IMR-90 (cell line): ENCODE measurements around the gene TFRC. TPM values are rescaled to one million over a fixed set of nuclear protein-coding genes. Genes with fewer than 3 reads are reported as not detected.

Source experiments
- ATAC-seq: fragments of 200-7000 bp; cut with Tn5 transposase; 2 replicates; pipeline ENCODE4 v1.9.1; 2020; ENCODE audit warnings: low read depth, mild to moderate bottlenecking, moderate library complexity
- BruUV-seq: library from RNA; stranded (reverse); fragments of 400-500 nt; replicated peaks from 2 replicates; lab custom pipeline; 2021; lab: Mats Ljungman, UMichigan
- CTCF ChIA-PET: fragments of 300-600 bp; formaldehyde crosslinking; extraction: SDS; loops from one replicate; lab custom pipeline; 2021; ENCODE audit warnings: antibody characterized with exemption; lab: Yijun Ruan, JAX
- POLR2A ChIA-PET: fragments of 300-600 bp; sonication (Branson Sonifier 250); formaldehyde crosslinking; loops from one replicate; lab custom pipeline; 2022; ENCODE audit warnings: antibody characterized with exemption; ENCODE audit not compliant: unreplicated experiment; lab: Charles Lee
- DNase-seq: peaks from one replicate; pipeline ENCODE4 v3.0.0; 2013
- H2AFZ ChIP-seq: replicated peaks from 2 replicates; pipeline ENCODE3; 2013; ENCODE audit warnings: low read length, mild to moderate bottlenecking; ENCODE audit not compliant: poor library complexity
- H2AK5ac ChIP-seq: 2 replicates; pipeline ENCODE4 v1.6.1; 2013; ENCODE audit warnings: low read depth, low read length, inconsistent platforms
- H2AK9ac ChIP-seq: replicated peaks from 2 replicates; pipeline ENCODE3; 2013; ENCODE audit warnings: mild to moderate bottlenecking, low read depth, low read length, moderate library complexity; ENCODE audit not compliant: poor library complexity
- H2BK120ac ChIP-seq: 2 replicates; pipeline ENCODE4 v1.6.1; 2013; ENCODE audit warnings: low read depth, low read length, inconsistent platforms
- H2BK15ac ChIP-seq: 3 replicates; pipeline ENCODE4 v1.6.1; 2013; ENCODE audit warnings: low read depth, low read length, inconsistent platforms
- H2BK20ac ChIP-seq: 2 replicates; pipeline ENCODE4 v1.6.1; 2013; ENCODE audit warnings: low read depth, mild to moderate bottlenecking, inconsistent platforms, low read length, moderate library complexity
- H2BK5ac ChIP-seq: 2 replicates; pipeline ENCODE4 v1.6.1; 2013; ENCODE audit warnings: mild to moderate bottlenecking, low read depth, low read length, inconsistent platforms; ENCODE audit not compliant: poor library complexity, severe bottlenecking
- H3K14ac ChIP-seq: replicated peaks from 2 replicates; pipeline ENCODE4 v1.6.1; 2013; ENCODE audit warnings: low read depth, low read length, inconsistent platforms
- H3K18ac ChIP-seq: 2 replicates; pipeline ENCODE4 v1.6.1; 2013; ENCODE audit warnings: low read depth, low read length, control low read depth
- H3K23ac ChIP-seq: 2 replicates; pipeline ENCODE4 v1.6.1; 2013; ENCODE audit warnings: low read depth, low read length, inconsistent platforms
- H3K27ac ChIP-seq: 2 replicates; pipeline ENCODE4 v1.5.1; 2013; ENCODE audit warnings: mild to moderate bottlenecking, control low read depth, low read length; ENCODE audit not compliant: insufficient read depth
- H3K27me3 ChIP-seq: 2 replicates; pipeline ENCODE4 v1.6.1; 2013; ENCODE audit warnings: low read length; ENCODE audit not compliant: control insufficient read depth, insufficient read depth
- H3K36me3 ChIP-seq: 2 replicates; pipeline ENCODE4 v1.6.1; 2013; ENCODE audit warnings: low read length, mixed read lengths; ENCODE audit not compliant: control insufficient read depth, insufficient read depth
- H3K4ac ChIP-seq: 2 replicates; pipeline ENCODE4 v1.6.1; 2013; ENCODE audit warnings: low read depth, low read length, inconsistent platforms
- H3K4me1 ChIP-seq: 2 replicates; pipeline ENCODE4 v1.6.1; 2013; ENCODE audit warnings: low read length, mixed read lengths; ENCODE audit not compliant: control insufficient read depth, insufficient read depth
- H3K4me2 ChIP-seq: 2 replicates; pipeline ENCODE4 v1.6.1; 2013; ENCODE audit warnings: low read depth, mild to moderate bottlenecking, control low read depth, low read length, moderate library complexity
- H3K4me3 ChIP-seq: 2 replicates; pipeline ENCODE4 v1.5.1; 2013; ENCODE audit warnings: low read depth, mild to moderate bottlenecking, control low read depth, low read length, moderate library complexity; ENCODE audit not compliant: insufficient read depth
- H3K56ac ChIP-seq: 2 replicates; pipeline ENCODE4 v1.6.1; 2013; ENCODE audit warnings: low read length, inconsistent platforms; ENCODE audit not compliant: insufficient read depth; ENCODE audit errors: extremely low read depth
- H3K79me1 ChIP-seq, 2 experiments: 2 replicates each; pipeline ENCODE4 v1.6.1; 2013; ENCODE audit warnings: low read length in 2 of 2, inconsistent platforms in 1 of 2, low read depth in 1 of 2
- H3K9ac ChIP-seq: 2 replicates; pipeline ENCODE4 v1.6.1; 2013; ENCODE audit warnings: low read depth, low read length, control low read depth
- H3K9me1 ChIP-seq: 2 replicates; pipeline ENCODE4 v1.6.1; 2013; ENCODE audit warnings: low read length, inconsistent platforms; ENCODE audit not compliant: insufficient read depth
- H3K9me3 ChIP-seq: 2 replicates; pipeline ENCODE4 v1.6.1; 2013; ENCODE audit warnings: low read length; ENCODE audit not compliant: control insufficient read depth, insufficient read depth
- H4K20me1 ChIP-seq: 2 replicates; pipeline ENCODE4 v1.6.1; 2013; ENCODE audit warnings: low read length, inconsistent platforms; ENCODE audit not compliant: insufficient read depth
- H4K5ac ChIP-seq: 2 replicates; pipeline ENCODE4 v1.6.1; 2013; ENCODE audit warnings: mild to moderate bottlenecking, low read depth, low read length, control low read depth
- H4K8ac ChIP-seq, 2 experiments: 2 replicates each; pipeline ENCODE4 v1.6.1; 2013; ENCODE audit warnings: low read depth in 2 of 2, low read length in 2 of 2, control low read depth in 1 of 2, inconsistent platforms in 1 of 2
- H4K91ac ChIP-seq: 2 replicates; pipeline ENCODE4 v1.6.1; 2013; ENCODE audit warnings: low read depth, low read length, inconsistent platforms; ENCODE audit not compliant: insufficient read depth
- CEBPB ChIP-seq: IDR thresholded peaks from 2 replicates; pipeline ENCODE4 v1.6.1; 2012; ENCODE audit warnings: low read depth, low read length, improper control_type of control experiment
- CHD1 ChIP-seq: IDR thresholded peaks from 2 replicates; pipeline ENCODE4 v1.6.1; 2012; ENCODE audit warnings: low read depth, low read length, improper control_type of control experiment
- FOS ChIP-seq: fragments of 150-350 bp; IDR thresholded peaks from 2 replicates; pipeline ENCODE4 v1.6.1; 2016; ENCODE audit warnings: low read depth, low read length
- NFE2L2 ChIP-seq: fragments of 150-350 bp; IDR thresholded peaks from 2 replicates; pipeline ENCODE4 v1.6.1; 2016; ENCODE audit warnings: low read depth, mild to moderate bottlenecking, low read length
- POLR2A ChIP-seq: IDR thresholded peaks from 2 replicates; pipeline ENCODE4 v1.6.1; 2012; ENCODE audit warnings: mild to moderate bottlenecking, low read depth, low read length
- RCOR1 ChIP-seq: IDR thresholded peaks from 2 replicates; pipeline ENCODE4 v1.6.1; 2012; ENCODE audit warnings: mild to moderate bottlenecking, low read length, improper control_type of control experiment; ENCODE audit not compliant: insufficient replicate concordance
- RFX5 ChIP-seq: IDR thresholded peaks from 2 replicates; pipeline ENCODE4 v1.8.0; 2012; ENCODE audit warnings: low read depth, mild to moderate bottlenecking, low read length, moderate library complexity
- SMC3 ChIP-seq: fragments of 150-350 bp; IDR thresholded peaks from 2 replicates; pipeline ENCODE4 v1.6.1; 2016; ENCODE audit warnings: low read depth, mild to moderate bottlenecking, antibody characterized with exemption, low read length, moderate library complexity
- WGBS, 2 experiments: methylation state at CpG; one replicate each; pipeline versions ENCODE4 v1.1.5 to v1.1.7; 2013; ENCODE audit warnings: missing lambda C conversion rate in 2 of 2; ENCODE audit not compliant: insufficient read length in 1 of 2; ENCODE audit errors: extremely low coverage in 2 of 2; 5-methylcytosine and 5-hydroxymethylcytosine counted together
- dilution Hi-C: fragments of 300-500 bp; cut with HindIII; formaldehyde crosslinking; loops from one replicate; pipeline ENCODE4 v1.14.3; 2018; ENCODE audit warnings: low sequenced_read_pairs; ENCODE audit not compliant: unreplicated experiment
- in situ Hi-C: fragments of 300-500 bp; cut with MboI; formaldehyde crosslinking; loops from 3 replicates; pipeline ENCODE4 v1.14.3; 2019; ENCODE audit warnings: low sequenced_read_pairs, inconsistent platforms, mixed read lengths
- intact Hi-C: fragments of 100-400 bp; cut with micrococcal nuclease; formaldehyde crosslinking; loops from 2 replicates; pipeline ENCODE4 v1.10.0; 2022
- polyA plus RNA-seq, 3 experiments: library from polyadenylated mRNA; depleted of rRNA; stranded (reverse); fragments of >200 nt; gene quantifications; 2 replicates each; pipeline ENCODE4 v1.2.3, GENCODE V29; 2012; ENCODE audit warnings: low replicate concordance in 1 of 3
- total RNA-seq: library from RNA; depleted of rRNA; stranded (reverse); fragments of >200 nt; gene quantifications from 2 replicates; pipeline ENCODE4 v1.2.3, GENCODE V29; 2012
- TF ChIP-seq, protein P1 (sequence below): conservative IDR thresholded peaks from 2 replicates; pipeline ENCODE4 v1.5.1; 2012; ENCODE audit warnings: mild to moderate bottlenecking, low read depth, low read length, improper control_type of control experiment
- TF ChIP-seq, protein P2 (sequence below): fragments of 150-350 bp; IDR thresholded peaks from 2 replicates; pipeline ENCODE4 v1.6.1; 2017; ENCODE audit warnings: mild to moderate bottlenecking, antibody characterized with exemption, low read length, low read depth

The TFRC gene
- total and polyA plus RNA-seq, 2 of the 4 experiments (the other 2 are of a cell fraction) = 78.6 to 156 TPM

DNA sequence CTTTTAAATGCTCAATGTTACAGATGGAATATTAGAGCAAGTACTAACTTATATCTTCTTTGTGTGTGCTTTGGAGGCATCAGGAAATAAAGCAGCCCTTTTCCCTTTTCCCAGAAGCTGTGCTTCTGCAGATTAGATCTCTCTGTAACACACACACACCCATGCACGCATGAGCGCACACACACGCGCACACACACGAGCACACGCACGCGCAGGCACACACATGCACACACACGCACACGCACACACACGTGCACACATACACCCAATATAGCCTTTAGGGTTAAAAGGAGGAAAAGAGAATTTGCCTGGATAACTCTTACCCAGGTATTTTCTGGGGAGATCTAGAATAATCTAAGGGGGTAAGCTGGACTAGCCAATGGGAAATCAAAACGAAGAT lies 56.9 kb downstream of the TFRC start:
- Histone ChIP-seq H3K4ac (no peak overlapping the region), H3K56ac (no peak overlapping the region), H4K91ac (no peak overlapping the region), H3K23ac (no peak overlapping the region), H3K9me3 (no peaks in the 10 kb centered on the region), H2AFZ (no peak overlapping the region), H2BK20ac (no peak overlapping the region), H3K4me1 (no peaks in the 10 kb centered on the region), H2BK5ac (no peak overlapping the region), H3K27ac (no peak overlapping the region), H3K18ac (no peak overlapping the region), H4K8ac (no peak overlapping the region), H3K9ac (no peak overlapping the region), H3K14ac (no peak overlapping the region), H3K9me1 (no peaks in the 10 kb centered on the region), H3K27me3 (peaks cover 16% of the 10 kb centered on the region), H2AK9ac (no peak overlapping the region), H3K79me1 (no peaks in the 10 kb centered on the region), H3K4me2 (no peak overlapping the region), H4K20me1 (no peaks in the 10 kb centered on the region), H3K36me3 (no peaks in the 10 kb centered on the region), H3K4me3 (no peak overlapping the region), H2BK120ac (no peak overlapping the region), H2AK5ac (no peak overlapping the region), H2BK15ac (no peak overlapping the region), H4K5ac (no peak overlapping the region)
- no TSS peak for BruUV-seq
- ATAC-seq (no peak), DNase-seq (no peak)
- in situ Hi-C loops (no loop called here), dilution Hi-C loops (no loop called here), intact Hi-C loops (no loop called here)
- POLR2A ChIA-PET = no interaction called here
- TF ChIP-seq RFX5 (no peak), FOS (no peak), CHD1 (no peak), NFE2L2 (no peak), CEBPB (no peak), RCOR1 (no peak), SMC3 (no peak), POLR2A (no peak)
- TF ChIP-seq, protein P1, sequence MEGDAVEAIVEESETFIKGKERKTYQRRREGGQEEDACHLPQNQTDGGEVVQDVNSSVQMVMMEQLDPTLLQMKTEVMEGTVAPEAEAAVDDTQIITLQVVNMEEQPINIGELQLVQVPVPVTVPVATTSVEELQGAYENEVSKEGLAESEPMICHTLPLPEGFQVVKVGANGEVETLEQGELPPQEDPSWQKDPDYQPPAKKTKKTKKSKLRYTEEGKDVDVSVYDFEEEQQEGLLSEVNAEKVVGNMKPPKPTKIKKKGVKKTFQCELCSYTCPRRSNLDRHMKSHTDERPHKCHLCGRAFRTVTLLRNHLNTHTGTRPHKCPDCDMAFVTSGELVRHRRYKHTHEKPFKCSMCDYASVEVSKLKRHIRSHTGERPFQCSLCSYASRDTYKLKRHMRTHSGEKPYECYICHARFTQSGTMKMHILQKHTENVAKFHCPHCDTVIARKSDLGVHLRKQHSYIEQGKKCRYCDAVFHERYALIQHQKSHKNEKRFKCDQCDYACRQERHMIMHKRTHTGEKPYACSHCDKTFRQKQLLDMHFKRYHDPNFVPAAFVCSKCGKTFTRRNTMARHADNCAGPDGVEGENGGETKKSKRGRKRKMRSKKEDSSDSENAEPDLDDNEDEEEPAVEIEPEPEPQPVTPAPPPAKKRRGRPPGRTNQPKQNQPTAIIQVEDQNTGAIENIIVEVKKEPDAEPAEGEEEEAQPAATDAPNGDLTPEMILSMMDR = no peak
- TF ChIP-seq, protein P2, sequence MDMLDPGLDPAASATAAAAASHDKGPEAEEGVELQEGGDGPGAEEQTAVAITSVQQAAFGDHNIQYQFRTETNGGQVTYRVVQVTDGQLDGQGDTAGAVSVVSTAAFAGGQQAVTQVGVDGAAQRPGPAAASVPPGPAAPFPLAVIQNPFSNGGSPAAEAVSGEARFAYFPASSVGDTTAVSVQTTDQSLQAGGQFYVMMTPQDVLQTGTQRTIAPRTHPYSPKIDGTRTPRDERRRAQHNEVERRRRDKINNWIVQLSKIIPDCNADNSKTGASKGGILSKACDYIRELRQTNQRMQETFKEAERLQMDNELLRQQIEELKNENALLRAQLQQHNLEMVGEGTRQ = no peak
- 40% methylated on average over 1 of the region's 12 CpGs; no CpG with 5 or more reads in 1 of the 2 experiments for WGBS, 2 experiments
- CTCF ChIA-PET = no interaction called here
